ENCODE measurements around the gene SAT1. TPM values are rescaled to one million over a fixed set of nuclear protein-coding genes. Genes with fewer than 3 reads are reported as not detected.

The SAT1 gene
- total RNA-seq, 1 donor from 2014 or later: 224 TPM

- Mint-ChIP-seq H3K27me3 (ENCODE audit: low read depth, unreplicated experiment) (no peaks in the 10 kb centered on the region), H3K36me3 (ENCODE audit: low read depth, unreplicated experiment) (peaks cover 2% of the 10 kb centered on the region), H3K4me1 (ENCODE audit: low read depth, unreplicated experiment) (peaks cover 7% of the 10 kb centered on the region), H3K9me3 (ENCODE audit: unreplicated experiment) (peaks cover 2% of the 10 kb centered on the region), H3K27ac (ENCODE audit: unreplicated experiment) (peak overlapping the region; percentile 91), H3K4me3 (ENCODE audit: unreplicated experiment) (peak overlapping the region; percentile 92)
- TF ChIP-seq EZH2 (IDR thresholded peaks at IDR 0.05; ENCODE audit: insufficient read depth, low read length) (no peak), CTCF (IDR thresholded peaks at IDR 0.05; ENCODE audit: insufficient read depth, low read depth, low read length) (no peak)
- peaks cover 4% of the 10 kb centered on the region for H3K4me1 ChIP-seq (ENCODE audit: insufficient read depth, low read length)
- FAIRE-seq (no peak), DNase-seq (ENCODE audit: low read depth) (no peak)
- H3K27me3 ChIP-seq (ENCODE audit: insufficient read depth, low read length): no peaks in the 10 kb centered on the region
- peak overlapping the region; percentile 81 for H3K4me2 ChIP-seq (ENCODE audit: low read length)
- H3K27ac ChIP-seq (ENCODE audit: low read depth, low read length): peak overlapping the region; percentile 90
- H4K20me1 ChIP-seq (ENCODE audit: insufficient read depth, low read length): peaks cover 22% of the 10 kb centered on the region
- no peak overlapping the region for H2AFZ ChIP-seq (ENCODE audit: low read depth, low read length)
- peaks cover 6% of the 10 kb centered on the region for H3K36me3 ChIP-seq (ENCODE audit: insufficient read depth, low read length)
- peak overlapping the region; percentile 94 for H3K9ac ChIP-seq (ENCODE audit: low read length)
- peaks cover 22% of the 10 kb centered on the region for H3K79me2 ChIP-seq (ENCODE audit: insufficient read depth, low read length)
- H3K4me3 ChIP-seq (ENCODE audit: insufficient read depth, low read depth, low read length): peak overlapping the region; percentile 73
- no peaks in the 10 kb centered on the region for H3K9me3 ChIP-seq (ENCODE audit: insufficient read depth, low read depth, low read length)
Measured at GRCh38 chrX:23783589-23784469, 856 bp downstream of the SAT1 start.

- Histone ChIP-seq H3K4me2 (ENCODE audit: low read length) (peak overlapping the region; percentile 81), H3K27me3 (ENCODE audit: insufficient read depth, low read length) (no peaks in the 10 kb centered on the region), H2AFZ (ENCODE audit: low read depth, low read length) (no peak overlapping the region), H3K9me3 (ENCODE audit: insufficient read depth, low read depth, low read length) (no peaks in the 10 kb centered on the region), H4K20me1 (ENCODE audit: insufficient read depth, low read length) (peaks cover 22% of the 10 kb centered on the region), H3K4me1 (ENCODE audit: insufficient read depth, low read length) (peaks cover 4% of the 10 kb centered on the region), H3K9ac (ENCODE audit: low read length) (peak overlapping the region; percentile 94), H3K27ac (ENCODE audit: low read depth, low read length) (peak overlapping the region; percentile 90), H3K36me3 (ENCODE audit: insufficient read depth, low read length) (peaks cover 6% of the 10 kb centered on the region), H3K79me2 (ENCODE audit: insufficient read depth, low read length) (peaks cover 22% of the 10 kb centered on the region), H3K4me3 (ENCODE audit: insufficient read depth, low read depth, low read length) (peak overlapping the region; percentile 73)
- FAIRE-seq (no peak), DNase-seq (ENCODE audit: low read depth) (peak; percentile 81)
- Mint-ChIP-seq H3K4me3 (ENCODE audit: unreplicated experiment) (peak overlapping the region; percentile 92), H3K27me3 (ENCODE audit: low read depth, unreplicated experiment) (no peaks in the 10 kb centered on the region), H3K36me3 (ENCODE audit: low read depth, unreplicated experiment) (peaks cover 2% of the 10 kb centered on the region), H3K4me1 (ENCODE audit: low read depth, unreplicated experiment) (peaks cover 7% of the 10 kb centered on the region), H3K27ac (ENCODE audit: unreplicated experiment) (peak overlapping the region; percentile 47), H3K9me3 (ENCODE audit: unreplicated experiment) (peaks cover 2% of the 10 kb centered on the region)
- no peak for TF ChIP-seq CTCF (IDR thresholded peaks at IDR 0.05; ENCODE audit: insufficient read depth, low read depth, low read length)
- TF ChIP-seq EZH2 (IDR thresholded peaks at IDR 0.05; ENCODE audit: insufficient read depth, low read length): no peak
Measured at GRCh38 chrX:23784470-23785331, 1.7 kb downstream of the SAT1 start.
